Tibial nerve (tissue), 4 donors: ENCODE data around the gene HNRNPC. TPM values are rescaled to one million over a fixed set of nuclear protein-coding genes. Genes with fewer than 3 reads are reported as not detected.

ENCODE experiments used
- DNase-seq, 2 donors: peaks; one replicate each; pipeline ENCODE4 v3.0.0-alpha.2; 2019; ENCODE audit warnings: low spot score in 2 of 2
- H3K27ac ChIP-seq, 4 donors: fragments of 200-600 bp; sonication (generic) in 3 of 4; one replicate each; pipeline ENCODE4 v1.5.1; 2017 to 2019; ENCODE audit warnings: mild to moderate bottlenecking in 1 of 4
- H3K27me3 ChIP-seq, 2 donors: fragments of 200-600 bp; sonication (generic) in 1 of 2; one replicate each; pipeline versions ENCODE4 v1.5.1 to v1.6.0; 2017 to 2019
- H3K36me3 ChIP-seq, 3 donors: fragments of 200-600 bp; sonication (generic); one replicate each; pipeline ENCODE4 v1.5.1; 2018 to 2019
- H3K4me1 ChIP-seq, 4 donors: fragments of 200-600 bp; sonication (generic) in 3 of 4; one replicate each; pipeline ENCODE4 v1.5.1; 2017 to 2019
- H3K4me3 ChIP-seq, 4 donors: fragments of 200-600 bp; sonication (generic) in 3 of 4; one replicate each; pipeline ENCODE4 v1.5.1; 2017 to 2019; ENCODE audit warnings: mild to moderate bottlenecking in 1 of 4, moderate library complexity in 1 of 4
- H3K9me3 ChIP-seq, 4 donors: fragments of 200-600 bp; sonication (generic) in 3 of 4; one replicate each; pipeline ENCODE4 v1.5.1; 2017 to 2019
- EP300 ChIP-seq, 2 donors: sonication (generic); formaldehyde crosslinking; IDR thresholded peaks; one replicate each; pipeline ENCODE4 v1.6.1; 2017; ENCODE audit warnings: antibody characterized with exemption in 2 of 2, mild to moderate bottlenecking in 1 of 2
- POLR2A ChIP-seq, 2 donors: fragments of 450-650 bp; IDR thresholded peaks; one replicate each; pipeline ENCODE4 v1.6.1; 2017; ENCODE audit warnings: antibody characterized with exemption in 2 of 2, mild to moderate bottlenecking in 2 of 2, moderate library complexity in 2 of 2
- WGBS, 2 donors: methylation state at CpG; one replicate each; pipeline ENCODE4 v1.1.5; 2018; 5-methylcytosine and 5-hydroxymethylcytosine counted together
- total RNA-seq, 4 donors: library from RNA; depleted of rRNA; stranded (reverse); fragments of >200 nt; gene quantifications; one replicate each; pipeline ENCODE4 v1.1.0, GENCODE V29; 2016
- TF ChIP-seq, protein P1 (sequence below), 5 experiments: fragments of 200-600 bp in 3 of 5; fragments of 450-650 bp in 2 of 5; sonication (generic) in 3 of 5; IDR thresholded peaks; one replicate each; pipeline ENCODE4 v1.5.1; 2016 to 2019; ENCODE audit warnings: antibody characterized with exemption in 5 of 5, mild to moderate bottlenecking in 3 of 5, moderate library complexity in 2 of 5

The HNRNPC gene
- total RNA-seq, 4 donors from 2014 or later = 349 to 485 (median 426) TPM

DNA sequence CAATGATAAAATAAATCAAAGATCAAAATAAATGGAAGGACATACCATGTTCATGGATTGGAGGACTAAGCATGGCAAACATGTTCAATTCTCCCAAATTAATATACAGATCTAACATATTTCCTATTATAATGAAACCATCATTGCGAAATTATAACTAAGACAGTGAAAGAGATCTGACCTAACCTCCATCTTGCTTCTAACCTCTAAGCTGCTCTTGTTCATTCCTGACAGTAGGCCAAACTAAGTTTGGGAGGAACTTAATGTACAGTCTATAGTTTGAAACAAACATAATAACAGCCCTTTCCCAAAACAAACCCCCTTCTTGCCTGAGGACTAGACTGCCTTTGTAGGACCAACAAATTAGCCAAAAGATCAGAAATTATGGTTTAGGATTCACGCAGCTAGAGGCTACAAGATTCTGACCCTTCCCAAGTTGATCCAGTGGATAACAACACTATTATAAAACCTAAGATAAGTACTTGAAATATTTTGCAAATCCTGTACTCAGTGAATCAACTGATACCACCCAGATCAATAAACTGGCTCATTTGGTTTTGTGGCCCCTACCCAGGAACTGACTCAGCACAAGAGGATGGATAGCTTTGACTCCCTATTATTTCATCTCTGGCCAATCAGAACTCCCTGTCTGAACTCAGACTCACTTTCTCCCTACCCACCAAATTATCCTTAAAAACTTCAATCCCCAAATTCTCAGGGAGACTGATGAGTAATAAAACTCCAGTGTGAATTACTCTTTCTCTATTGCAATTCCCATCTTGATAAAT is 71.6 kb downstream of the HNRNPC start:
- Histone ChIP-seq H3K27me3 (no peaks in the 10 kb centered on the region), H3K4me3 (no peak overlapping the region), H3K36me3 (peaks cover 0 to 2% (median 0%) of the 10 kb centered on the region in 3 donors), H3K9me3 (peaks cover 0 to 16% (median 0%) of the 10 kb centered on the region in 4 donors), H3K4me1 (peaks cover 0 to 1% (median under 1%) of the 10 kb centered on the region in 4 donors), H3K27ac (no peak overlapping the region)
- DNase-seq = no peak
- 84 to 92% methylated on average over 2 of the region's 2 CpGs for WGBS, 2 donors
- no peak for TF ChIP-seq POLR2A (IDR thresholded peaks at IDR 0.05)
- TF ChIP-seq, protein P1, sequence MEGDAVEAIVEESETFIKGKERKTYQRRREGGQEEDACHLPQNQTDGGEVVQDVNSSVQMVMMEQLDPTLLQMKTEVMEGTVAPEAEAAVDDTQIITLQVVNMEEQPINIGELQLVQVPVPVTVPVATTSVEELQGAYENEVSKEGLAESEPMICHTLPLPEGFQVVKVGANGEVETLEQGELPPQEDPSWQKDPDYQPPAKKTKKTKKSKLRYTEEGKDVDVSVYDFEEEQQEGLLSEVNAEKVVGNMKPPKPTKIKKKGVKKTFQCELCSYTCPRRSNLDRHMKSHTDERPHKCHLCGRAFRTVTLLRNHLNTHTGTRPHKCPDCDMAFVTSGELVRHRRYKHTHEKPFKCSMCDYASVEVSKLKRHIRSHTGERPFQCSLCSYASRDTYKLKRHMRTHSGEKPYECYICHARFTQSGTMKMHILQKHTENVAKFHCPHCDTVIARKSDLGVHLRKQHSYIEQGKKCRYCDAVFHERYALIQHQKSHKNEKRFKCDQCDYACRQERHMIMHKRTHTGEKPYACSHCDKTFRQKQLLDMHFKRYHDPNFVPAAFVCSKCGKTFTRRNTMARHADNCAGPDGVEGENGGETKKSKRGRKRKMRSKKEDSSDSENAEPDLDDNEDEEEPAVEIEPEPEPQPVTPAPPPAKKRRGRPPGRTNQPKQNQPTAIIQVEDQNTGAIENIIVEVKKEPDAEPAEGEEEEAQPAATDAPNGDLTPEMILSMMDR (IDR thresholded peaks at IDR 0.05) = no peak
- no peak for TF ChIP-seq EP300 (IDR thresholded peaks at IDR 0.05)

DNA sequence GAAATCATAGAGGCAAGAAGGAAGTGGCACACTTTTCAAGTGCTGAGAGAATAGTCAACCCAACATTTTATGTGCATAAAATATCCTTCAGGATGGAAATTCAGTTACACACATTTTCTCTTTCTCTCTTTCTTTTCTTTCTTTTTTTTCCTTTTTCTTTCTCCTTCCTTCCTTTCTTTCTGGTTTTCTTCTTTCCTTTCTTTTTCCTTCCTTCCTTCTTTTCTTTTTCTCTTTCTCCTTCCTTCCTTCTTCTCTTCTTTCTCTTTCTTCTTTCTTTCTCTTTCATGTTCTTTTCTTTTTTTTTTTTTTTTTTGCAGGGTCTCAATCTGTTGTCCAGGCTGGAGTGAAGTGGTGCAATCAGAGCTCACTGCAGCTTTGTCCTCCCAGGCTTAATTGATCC is 74.6 kb downstream of the HNRNPC start:
- H3K27me3 ChIP-seq = no peaks in the 10 kb centered on the region
- peaks cover 0 to 16% (median 0%) of the 10 kb centered on the region in 4 donors for H3K9me3 ChIP-seq
- TF ChIP-seq POLR2A (IDR thresholded peaks at IDR 0.05) (no peak), EP300 (IDR thresholded peaks at IDR 0.05) (no peak)
- TF ChIP-seq, protein P1 (IDR thresholded peaks at IDR 0.05) = no peak

DNA sequence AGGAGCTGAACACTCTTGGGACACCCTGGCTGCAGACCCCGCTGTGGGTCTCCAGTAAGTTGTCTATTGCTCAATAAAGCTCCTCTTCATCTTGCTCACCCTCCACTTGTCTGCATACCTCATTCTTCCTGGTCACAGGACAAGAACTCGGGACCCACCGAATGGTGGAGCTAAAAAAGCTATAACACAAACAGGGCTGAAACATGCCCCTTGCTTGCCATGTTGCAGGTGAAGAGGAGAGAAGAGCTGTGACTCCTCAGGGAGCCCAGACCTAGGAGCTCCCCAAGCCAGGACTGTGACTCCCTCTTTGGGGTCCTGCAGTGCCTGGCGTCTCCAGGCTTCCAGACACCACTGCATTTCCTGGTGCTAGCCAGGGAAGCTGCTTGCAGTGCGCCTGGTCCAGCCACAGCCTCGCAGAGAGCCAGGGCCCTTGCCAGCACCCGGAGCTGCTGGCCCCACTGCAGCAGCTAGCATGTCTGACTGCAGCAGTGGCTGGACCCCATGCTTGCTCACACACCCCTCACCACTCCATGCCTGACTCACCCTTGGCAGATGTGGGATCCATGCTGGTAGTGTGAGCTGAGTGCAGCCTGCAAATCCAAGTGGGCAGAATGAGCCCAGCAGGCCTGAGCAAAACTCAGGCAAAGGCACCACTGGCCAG is 76.2 kb downstream of the HNRNPC start:
- WGBS, 2 donors = 86 to 92% methylated on average over 7 of the region's 7 CpGs
- no peak for DNase-seq

More for the DNA sequence above, 74.6 kb downstream of the HNRNPC start:
- Histone ChIP-seq H3K4me3 (no peak overlapping the region), H3K4me1 (peaks cover 0 to 17% (median 8%) of the 10 kb centered on the region in 4 donors), H3K36me3 (no peaks in the 10 kb centered on the region), H3K27ac (no peak overlapping the region)
- no peak for DNase-seq

DNA sequence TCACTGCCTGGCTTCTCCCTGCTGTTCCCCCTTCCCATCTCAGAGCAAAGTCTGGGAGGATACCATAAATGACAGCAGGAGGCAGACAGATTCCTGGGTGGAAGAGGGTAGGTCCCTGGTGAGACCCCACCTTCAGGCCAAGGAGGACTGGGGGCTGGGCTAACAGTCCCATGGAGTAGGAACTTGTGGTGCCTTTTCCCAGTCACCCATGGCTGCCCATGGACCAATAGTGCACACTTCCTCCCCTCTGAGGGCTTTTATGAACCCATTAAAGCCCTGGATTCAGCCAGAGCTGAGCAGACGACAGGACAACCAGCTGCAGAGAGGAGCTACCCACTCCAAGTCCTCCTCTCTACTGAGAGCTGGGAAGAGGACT is 76.8 kb downstream of the HNRNPC start:
- Histone ChIP-seq H3K4me1 (peaks cover 0 to 17% (median 8%) of the 10 kb centered on the region in 4 donors), H3K27me3 (no peaks in the 10 kb centered on the region), H3K36me3 (no peaks in the 10 kb centered on the region), H3K27ac (peak overlapping the region in 1 of 4 donors; percentile 50), H3K4me3 (peak overlapping the region; percentile 15 to 48 (median 38)), H3K9me3 (peaks cover 0 to 6% (median 0%) of the 10 kb centered on the region in 4 donors)
- DNase-seq = no peak
- TF ChIP-seq, protein P1 (IDR thresholded peaks at IDR 0.05) = no peak
- TF ChIP-seq EP300 (IDR thresholded peaks at IDR 0.05) (no peak), POLR2A (IDR thresholded peaks at IDR 0.05) (no peak)
- 13 to 20% methylated on average over 1 of the region's 1 CpG for WGBS, 2 donors

More for the DNA sequence above, 76.2 kb downstream of the HNRNPC start:
- H3K27ac ChIP-seq = no peak overlapping the region
- H3K4me3 ChIP-seq = no peak overlapping the region
- peaks cover 0 to 12% (median 0%) of the 10 kb centered on the region in 4 donors for H3K9me3 ChIP-seq
- no peaks in the 10 kb centered on the region for H3K36me3 ChIP-seq
- no peak for TF ChIP-seq EP300 (IDR thresholded peaks at IDR 0.05)
- TF ChIP-seq, protein P1 (IDR thresholded peaks at IDR 0.05) = no peak
- no peak for TF ChIP-seq POLR2A (IDR thresholded peaks at IDR 0.05)
- H3K4me1 ChIP-seq = peaks cover 0 to 17% (median 8%) of the 10 kb centered on the region in 4 donors
- H3K27me3 ChIP-seq = no peaks in the 10 kb centered on the region
